Heart right ventricle (tissue), 16 donors: Measurements from ENCODE around the gene KRTAP4-11. TPM values are rescaled to one million over a fixed set of nuclear protein-coding genes. Genes with fewer than 3 reads are reported as not detected.
"Not testable (repeated sequence)": the region's sequence is repeated elsewhere in the genome, so short reads cannot be mapped to it uniquely, and the experiment has no call there.

Experiments used
- ATAC-seq, 8 donors: fragments of 200-7000 bp; cut with Tn5 transposase; one replicate each; pipeline ENCODE4 v1.9.1; 2020; ENCODE audit warnings: mild to moderate bottlenecking in 8 of 8, moderate library complexity in 8 of 8, moderate number of reproducible peaks in 1 of 8
- DNase-seq, 2 donors: peaks; one replicate each; pipeline ENCODE4 v3.0.0-alpha.2; 2020
- H3K27ac ChIP-seq, 10 donors: fragments of 200-600 bp; sonication (generic) in 2 of 10; one replicate each; pipeline versions ENCODE4 v1.5.0 to v1.8.0; 2020 to 2022; ENCODE audit warnings: mild to moderate bottlenecking in 3 of 10
- H3K27me3 ChIP-seq, 7 donors: fragments of 200-600 bp; one replicate each; pipeline ENCODE4 v1.8.0; 2021 to 2022; ENCODE audit warnings: mild to moderate bottlenecking in 2 of 7
- H3K36me3 ChIP-seq, 9 donors: fragments of 200-600 bp; sonication (generic) in 1 of 9; one replicate each; pipeline versions ENCODE4 v1.5.0 to v1.8.0; 2020 to 2022; ENCODE audit warnings: mild to moderate bottlenecking in 2 of 9
- H3K4me1 ChIP-seq, 9 donors: fragments of 200-600 bp; sonication (generic) in 1 of 9; one replicate each; pipeline versions ENCODE4 v1.5.0 to v1.8.0; 2020 to 2022; ENCODE audit warnings: mild to moderate bottlenecking in 4 of 9
- H3K4me3 ChIP-seq, 10 donors: fragments of 200-600 bp; sonication (generic) in 2 of 10; one replicate each; pipeline versions ENCODE4 v1.5.0 to v1.8.0; 2020 to 2022; ENCODE audit warnings: mild to moderate bottlenecking in 7 of 10, moderate library complexity in 2 of 10
- H3K9me3 ChIP-seq, 11 donors: fragments of 200-600 bp in 10 of 11; sonication (generic) in 2 of 11; one replicate each; pipeline versions ENCODE4 v1.5.0 to v1.8.0; 2013 to 2022; ENCODE audit warnings: mild to moderate bottlenecking in 2 of 11, control low read depth in 1 of 11, moderate library complexity in 1 of 11
- WGBS, 2 donors: extraction: QIAGEN DNeasy Blood & Tissue Kit; methylation state at CpG; one replicate each; pipeline ENCODE4 v1.1.7; 2013; ENCODE audit warnings: inconsistent platforms in 1 of 2; 5-methylcytosine and 5-hydroxymethylcytosine counted together
- intact Hi-C, 10 donors: fragments of 100-400 bp; cut with DNase I; formaldehyde crosslinking; loops; one replicate each; pipeline versions ENCODE4 v1.11.1 to v1.14.2; 2022
- polyA plus RNA-seq, 2 donors: library from polyadenylated mRNA; stranded (reverse); fragments of 200-250 nt; gene quantifications; one replicate each; pipeline ENCODE4 v1.2.3, GENCODE V29; 2013
- total RNA-seq, 10 donors: library from RNA; stranded (reverse); fragmentation: NEBNext Ultra II Directional in 3 of 10; extraction: Animal tissue kit (Norgen Biotek cat#: 25700) in 3 of 10; gene quantifications; one replicate each; pipeline versions ENCODE4 v1.2.1 to v1.2.4, GENCODE V29; 2021 to 2023
- TF ChIP-seq, protein P1 (sequence below), 9 donors: fragments of 200-600 bp; sonication (generic) in 2 of 9; IDR thresholded peaks; one replicate each; pipeline versions ENCODE4 v1.5.0 to v1.8.0; 2021 to 2022; ENCODE audit warnings: antibody characterized with exemption in 9 of 9, mild to moderate bottlenecking in 5 of 9, moderate library complexity in 1 of 9
- donor health status: Arrhythmogenic right ventricular cardiomyopathy.
- donor health status: ischemic (EF 13 %, LVEDD 7.1; RV severe dilation, severe dysfunction).
- donor health status: healthy with polysubstance abuse.
- donor health status: DM: no; HTN: yes; CAD: no.
- donor health status: DM: no; HTN: no; CAD: no.
- donor health status: ischemic (EF 25% LVEDD 6.9; RV normal size, moderate dysfunction).
- donor health status: ischemic (EF 25% LVEDD 5.7; RV mildly dilated, moderate dysfunction).
- donor health status: healthy.
- donor health status: DM: yes; HTN: yes; CAD: no.
- donor health status: Ischemic cardiomyopathy.
- donor health status: ischemic (EF 35%, LVEDD 5.7; RV mildly dilated, moderate dysfunction).
- donor health status: nonischemic (EF 11% LVEDD 7.7; RV severe dilation, severe dysfunction).
- donor health status: DM: yes; HTN: yes; CAD: no.
- donor health status: PGD.
- donor health status: ischemic (EF 29% LVEDD 5.4; RV normal size, mild dysfunction).
- donor health status: nonischemic (EF 23%, LVEDD 6.1; RV moderate dilation, normal function).

The KRTAP4-11 gene
- total and polyA plus RNA-seq, 12 donors, result not detected

DNA sequence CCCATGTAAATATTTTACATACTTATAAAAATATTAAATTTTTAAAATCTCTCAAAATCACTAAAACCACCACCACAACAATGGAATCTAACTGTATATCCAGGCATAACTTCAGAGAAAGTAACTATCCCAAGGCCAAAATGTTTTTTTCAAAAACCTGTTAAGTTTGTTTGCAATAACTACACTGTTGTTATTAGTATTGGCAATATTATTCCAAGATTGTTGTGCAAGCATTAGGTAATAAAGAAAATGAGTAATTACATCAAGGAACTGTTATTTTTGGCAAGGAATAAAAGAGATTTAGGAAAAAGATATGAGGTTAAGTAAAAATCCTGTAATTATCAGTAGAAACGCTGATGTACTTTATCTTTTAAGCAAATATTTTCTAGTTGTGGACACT lies 9.2 kb upstream of the KRTAP4-11 start:
- TF ChIP-seq, protein P1, sequence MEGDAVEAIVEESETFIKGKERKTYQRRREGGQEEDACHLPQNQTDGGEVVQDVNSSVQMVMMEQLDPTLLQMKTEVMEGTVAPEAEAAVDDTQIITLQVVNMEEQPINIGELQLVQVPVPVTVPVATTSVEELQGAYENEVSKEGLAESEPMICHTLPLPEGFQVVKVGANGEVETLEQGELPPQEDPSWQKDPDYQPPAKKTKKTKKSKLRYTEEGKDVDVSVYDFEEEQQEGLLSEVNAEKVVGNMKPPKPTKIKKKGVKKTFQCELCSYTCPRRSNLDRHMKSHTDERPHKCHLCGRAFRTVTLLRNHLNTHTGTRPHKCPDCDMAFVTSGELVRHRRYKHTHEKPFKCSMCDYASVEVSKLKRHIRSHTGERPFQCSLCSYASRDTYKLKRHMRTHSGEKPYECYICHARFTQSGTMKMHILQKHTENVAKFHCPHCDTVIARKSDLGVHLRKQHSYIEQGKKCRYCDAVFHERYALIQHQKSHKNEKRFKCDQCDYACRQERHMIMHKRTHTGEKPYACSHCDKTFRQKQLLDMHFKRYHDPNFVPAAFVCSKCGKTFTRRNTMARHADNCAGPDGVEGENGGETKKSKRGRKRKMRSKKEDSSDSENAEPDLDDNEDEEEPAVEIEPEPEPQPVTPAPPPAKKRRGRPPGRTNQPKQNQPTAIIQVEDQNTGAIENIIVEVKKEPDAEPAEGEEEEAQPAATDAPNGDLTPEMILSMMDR (IDR thresholded peaks at IDR 0.05), result no peak
- WGBS, 2 donors, result 53 to 61% methylated on average over 1 of the region's 1 CpG
- ATAC-seq (no peak), DNase-seq (no peak)
- Histone ChIP-seq H3K9me3 (peaks cover 0 to 6% (median 0%) of the 10 kb centered on the region in 11 donors), H3K36me3 (no peaks in the 10 kb centered on the region), H3K4me3 (no peak overlapping the region), H3K27me3 (peaks cover 0 to 22% (median under 1%) of the 10 kb centered on the region in 7 donors), H3K27ac (no peak overlapping the region), H3K4me1 (no peaks in the 10 kb centered on the region)
- intact Hi-C loops, result loop anchor here in 1 of 10 donors (10.0 kb wide), 1 partner anchor 57 kb away; the partner anchor contains the start of genes KRTAP4-1 and KRTAP9-1

- WGBS, 2 donors, result 86 to 87% methylated on average over 3 of the region's 3 CpGs
- intact Hi-C loops, result loop anchor here in 1 of 10 donors (10.0 kb wide), 1 partner anchor 58 kb away; the partner anchor contains the start of genes KRTAP4-1 and KRTAP9-1
- no peak overlapping the region for H3K4me3 ChIP-seq
- no peaks in the 10 kb centered on the region for H3K4me1 ChIP-seq
- ATAC-seq, result no peak
- H3K27me3 ChIP-seq, result peaks cover 0 to 18% (median 4%) of the 10 kb centered on the region in 7 donors
- no peak overlapping the region for H3K27ac ChIP-seq
- TF ChIP-seq, protein P1 (IDR thresholded peaks at IDR 0.05), result no peak
- H3K36me3 ChIP-seq, result no peaks in the 10 kb centered on the region
- H3K9me3 ChIP-seq, result peaks cover 0 to 6% (median 0%) of the 10 kb centered on the region in 11 donors
- no peak for DNase-seq
These were observed 8.2 kb upstream of the KRTAP4-11 start for GRCh38 chr17:41126412-41126811.

GRCh38 chr17:41125064-41125463 lies 6.9 kb upstream of the KRTAP4-11 start:
- Histone ChIP-seq H3K9me3 (peaks cover 0 to 6% (median 0%) of the 10 kb centered on the region in 11 donors), H3K4me1 (no peaks in the 10 kb centered on the region), H3K27ac (no peak overlapping the region), H3K36me3 (no peaks in the 10 kb centered on the region), H3K4me3 (no peak overlapping the region), H3K27me3 (peaks cover 0 to 24% (median 4%) of the 10 kb centered on the region in 7 donors)
- TF ChIP-seq, protein P1 (IDR thresholded peaks at IDR 0.05), result no peak
- intact Hi-C loops, result loop anchor here in 1 of 10 donors (10.0 kb wide), 1 partner anchor 60 kb away; the partner anchor contains the start of genes KRTAP4-1 and KRTAP9-1
- ATAC-seq, result no peak
- no peak for DNase-seq
- 92 to 93% methylated on average over 2 of the region's 2 CpGs for WGBS, 2 donors

- intact Hi-C loops, result loop anchor here in 1 of 10 donors (10.0 kb wide), 1 partner anchor 61 kb away; the partner anchor contains the start of genes KRTAP4-1 and KRTAP9-1
- H3K9me3 ChIP-seq, H3K4me3 ChIP-seq, DNase-seq, H3K36me3 ChIP-seq, H3K27ac ChIP-seq, ATAC-seq, H3K4me1 ChIP-seq: not testable (repeated sequence)
- 59 to 62% methylated on average over 3 of the region's 3 CpGs for WGBS, 2 donors
- peaks cover 0 to 31% (median 4%) of the 10 kb centered on the region in 7 donors for H3K27me3 ChIP-seq
These were observed 5.8 kb upstream of the KRTAP4-11 start, which contains the start of gene KRTAP4-12 for GRCh38 chr17:41123991-41124371. Gene KRTAP4-12 (minus strand): TSS chr17:41124182. CDS start chr17:41124122, 60 bp downstream.

DNA sequence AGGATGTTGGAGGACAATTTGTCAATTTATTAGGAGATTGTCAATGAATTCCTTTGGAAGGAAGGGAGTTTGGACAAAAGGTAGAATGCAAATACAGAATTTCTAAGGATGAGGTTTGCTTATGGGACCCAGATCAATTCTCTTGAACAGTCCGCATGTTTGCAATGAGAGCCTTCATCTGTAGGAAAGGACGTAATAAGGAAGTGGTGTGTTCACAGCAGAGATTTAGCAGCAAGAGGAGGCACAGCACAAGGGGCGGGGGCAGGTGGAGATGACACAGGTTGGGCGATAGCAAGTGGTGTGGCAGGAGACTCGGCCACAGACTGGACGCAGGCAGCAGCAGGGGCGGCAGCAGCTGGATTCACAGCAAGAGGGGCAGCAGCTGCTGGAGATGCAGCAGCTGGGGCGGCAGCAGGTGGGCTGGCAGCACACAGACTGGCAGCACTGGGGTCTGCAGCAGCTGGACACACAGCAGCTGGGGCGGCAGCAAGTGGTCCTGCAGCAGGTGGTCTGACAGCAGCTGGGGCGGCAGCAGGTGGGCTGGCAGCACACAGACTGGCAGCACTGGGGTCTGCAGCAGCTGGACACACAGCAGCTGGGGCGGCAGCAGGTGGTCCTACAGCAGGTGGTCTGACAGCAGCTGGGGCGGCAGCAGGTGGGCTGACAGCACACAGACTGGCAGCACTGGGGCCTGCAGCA lies 5.3 kb upstream of the KRTAP4-11 start:
- not testable (repeated sequence) for H3K4me1 ChIP-seq, H3K4me3 ChIP-seq, DNase-seq, H3K27ac ChIP-seq, ATAC-seq, H3K36me3 ChIP-seq, H3K9me3 ChIP-seq
- intact Hi-C loops, result loop anchor here in 1 of 10 donors (10.0 kb wide), 1 partner anchor 61 kb away; the partner anchor contains the start of genes KRTAP4-1 and KRTAP9-1
- 64 to 80% methylated on average over 12 of the region's 12 CpGs for WGBS, 2 donors
- H3K27me3 ChIP-seq, result peaks cover 0 to 31% (median 4%) of the 10 kb centered on the region in 7 donors
